Lower leg skin (tissue), 4 donors: ENCODE data around the gene STK11IP. TPM values are rescaled to one million over a fixed set of nuclear protein-coding genes. Genes with fewer than 3 reads are reported as not detected.

Source experiments
- DNase-seq, 2 donors: peaks; one replicate each; pipeline ENCODE4 v3.0.0-alpha.2; 2019; ENCODE audit warnings: low spot score in 2 of 2
- H3K4me3 ChIP-seq: fragments of 200-600 bp; sonication (generic); 2 replicates; pipeline ENCODE4 v1.5.1; 2017; ENCODE audit warnings: mild to moderate bottlenecking, low read depth; ENCODE audit not compliant: poor library complexity, severe bottlenecking
- CTCF ChIP-seq, 3 donors: fragments of 450-650 bp; IDR thresholded peaks; one replicate each; pipeline ENCODE4 v1.5.1; 2016; ENCODE audit warnings: antibody characterized with exemption in 3 of 3, mild to moderate bottlenecking in 3 of 3, moderate library complexity in 2 of 3
- POLR2A ChIP-seq, 2 donors: fragments of 450-650 bp; IDR thresholded peaks; one replicate each; pipeline ENCODE4 v1.6.1; 2016 to 2017; ENCODE audit warnings: antibody characterized with exemption in 2 of 2, mild to moderate bottlenecking in 1 of 2, moderate library complexity in 1 of 2
- WGBS, 2 donors: methylation state at CpG; one replicate each; pipeline ENCODE4 v1.1.5; 2018; 5-methylcytosine and 5-hydroxymethylcytosine counted together
- intact Hi-C: fragments of 100-400 bp; cut with DNase I; formaldehyde crosslinking; loops from one replicate; pipeline ENCODE4 v1.15.0; 2023; ENCODE audit warnings: low total_unique reads
- total RNA-seq, 4 donors: library from RNA; depleted of rRNA; stranded (reverse); fragments of >200 nt; gene quantifications; one replicate each; pipeline ENCODE4 v1.1.0, GENCODE V29; 2016

Gene STK11IP
- total RNA-seq: 10 to 100 TPM; 13.3 to 37.8 (median 18.9) TPM

GRCh38 chr2:219597552-219598307 is at the start of gene STK11IP:
Gene STK11IP (plus strand): TSS chr2:219597857. CDS start chr2:219598120, 263 bp downstream.
- intact Hi-C loops: no loop called here
- no peak for TF ChIP-seq CTCF (IDR thresholded peaks at IDR 0.05)

GRCh38 chr2:219548990-219549389 is 48.7 kb upstream of the STK11IP start:
- intact Hi-C loops: no loop called here

More at GRCh38 chr2:219597552-219598307, at the start of gene STK11IP:
- WGBS, 2 donors: 0% methylated on average over 50 to 57 of the region's 57 CpGs
- peak within 1 kb of the TSS; percentile 31 for H3K4me3 ChIP-seq
- peak; percentile 97 to 99 for DNase-seq

GRCh38 chr2:219549619-219550018 is 48.0 kb upstream of the STK11IP start:
- no peak for DNase-seq
- TF ChIP-seq POLR2A (IDR thresholded peaks at IDR 0.05) (no peak), CTCF (IDR thresholded peaks at IDR 0.05) (no peak)
- intact Hi-C loops: loop anchor here (10.0 kb wide), 1 partner anchor 85 kb away; no protein-coding TSS in a partner anchor
- no peak overlapping the region for H3K4me3 ChIP-seq
- 86% methylated on average over 5 to 9 of the region's 9 CpGs for WGBS, 2 donors

More at GRCh38 chr2:219548990-219549389, 48.7 kb upstream of the STK11IP start:
- WGBS, 2 donors: 92 to 93% methylated on average over 18 of the region's 18 CpGs
- DNase-seq: no peak
- no peak for TF ChIP-seq POLR2A (IDR thresholded peaks at IDR 0.05)
- no peak for TF ChIP-seq CTCF (IDR thresholded peaks at IDR 0.05)
- no peak overlapping the region for H3K4me3 ChIP-seq

GRCh38 chr2:219551441-219552381 is 45.9 kb upstream of the STK11IP start:
- TF ChIP-seq CTCF (IDR thresholded peaks at IDR 0.05) (no peak), POLR2A (IDR thresholded peaks at IDR 0.05) (no peak)
- peak overlapping the region; percentile 32 for H3K4me3 ChIP-seq
- WGBS, 2 donors: 5 to 9% methylated on average over 22 to 43 of the region's 54 CpGs
- no peak for DNase-seq
- intact Hi-C loops: loop anchor here (10.0 kb wide), 1 partner anchor 83 kb away; no protein-coding TSS in a partner anchor

- DNase-seq: peak; percentile 75 to 97
- WGBS, 2 donors: 2 to 4% methylated on average over 47 to 51 of the region's 99 CpGs
- no peak for TF ChIP-seq CTCF (IDR thresholded peaks at IDR 0.05)
- no peak for TF ChIP-seq POLR2A (IDR thresholded peaks at IDR 0.05)
- peak overlapping the region; percentile 32 for H3K4me3 ChIP-seq
- intact Hi-C loops: loop anchor here (10.0 kb wide), 1 partner anchor 82 kb away; no protein-coding TSS in a partner anchor
Observed at GRCh38 chr2:219552382-219553167, 45.1 kb upstream of the STK11IP start.
